SIG-M5 treated with dmso at 0.1 percent for 504 hours (cell line): Measurements from ENCODE around the gene PPIL1.
"Not testable (repeated sequence)": the region's sequence is repeated elsewhere in the genome, so short reads cannot be mapped to it uniquely, and the experiment has no call there.

Source experiments
- DNase-seq: peaks from one replicate; lab custom pipeline; 2025; ENCODE audit not compliant: unreplicated experiment; lab: John Stamatoyannopoulos, UW

The PPIL1 gene

DNA sequence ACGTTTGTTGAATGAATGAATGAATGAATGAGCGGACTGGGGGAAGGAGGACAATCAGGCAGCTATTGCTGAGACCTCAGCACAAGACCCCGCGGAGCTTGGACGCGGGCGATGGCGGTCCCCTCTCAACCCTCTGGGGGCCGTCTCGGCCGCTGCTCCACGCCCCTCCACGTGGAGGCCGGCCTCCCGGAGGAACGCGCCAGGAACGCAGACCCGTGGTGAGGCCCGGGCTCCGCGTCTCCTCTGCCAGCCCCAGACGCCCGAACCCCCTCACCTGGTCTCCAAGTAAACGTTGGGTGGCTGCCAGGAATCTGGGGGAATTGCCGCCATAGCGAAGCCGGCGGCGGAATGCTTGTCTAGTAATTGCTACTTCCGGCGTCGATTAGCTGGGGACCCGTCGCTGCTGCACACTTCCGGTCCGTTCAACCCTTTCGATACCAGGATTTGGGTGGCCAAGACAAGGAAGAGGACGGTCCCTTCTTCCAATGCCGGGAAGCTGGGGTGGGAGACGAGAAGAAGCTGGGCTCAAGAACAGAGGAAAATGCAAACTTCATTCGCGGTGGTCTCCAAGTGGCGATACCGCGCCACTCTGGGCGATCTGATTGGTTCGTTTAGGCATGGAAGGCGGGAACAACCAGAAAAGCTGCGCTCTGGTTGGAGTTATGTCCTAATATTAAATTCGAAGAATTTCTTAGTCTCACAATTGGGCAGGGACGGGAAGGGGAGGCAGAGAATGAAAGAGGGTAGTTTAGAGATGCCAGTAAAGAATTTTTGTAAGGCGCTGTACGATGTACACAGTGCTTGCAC, at the start of gene PPIL1:
PPIL1 (minus strand) TSS at position 361 of the 807 bp plus-strand sequence; CDS start at position 330, 31 bp downstream.
- DNase-seq, result peak; percentile 86

- no peak for DNase-seq
Measured at GRCh38 chr6:36924131-36924530, 49.5 kb upstream of the PPIL1 start.

DNA sequence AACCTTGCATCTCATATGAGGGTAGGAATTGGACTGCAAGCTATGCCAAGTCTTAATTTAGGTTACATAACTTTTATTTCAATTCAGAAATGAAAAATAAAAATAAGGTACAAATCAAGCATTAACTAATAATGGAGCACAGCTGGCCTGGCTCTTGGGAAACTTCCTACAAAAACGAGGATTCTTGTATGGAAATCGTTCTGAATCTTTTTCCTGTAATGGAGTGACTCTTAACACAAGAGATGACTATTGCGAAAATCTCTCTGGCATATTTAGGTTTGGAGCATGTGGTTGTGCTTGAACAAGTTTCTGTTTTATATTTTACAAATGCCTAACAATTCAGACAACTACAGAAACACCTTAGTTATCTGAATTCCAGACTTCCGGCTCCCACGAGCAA, 45.9 kb upstream of the PPIL1 start:
- no peak for DNase-seq

DNA sequence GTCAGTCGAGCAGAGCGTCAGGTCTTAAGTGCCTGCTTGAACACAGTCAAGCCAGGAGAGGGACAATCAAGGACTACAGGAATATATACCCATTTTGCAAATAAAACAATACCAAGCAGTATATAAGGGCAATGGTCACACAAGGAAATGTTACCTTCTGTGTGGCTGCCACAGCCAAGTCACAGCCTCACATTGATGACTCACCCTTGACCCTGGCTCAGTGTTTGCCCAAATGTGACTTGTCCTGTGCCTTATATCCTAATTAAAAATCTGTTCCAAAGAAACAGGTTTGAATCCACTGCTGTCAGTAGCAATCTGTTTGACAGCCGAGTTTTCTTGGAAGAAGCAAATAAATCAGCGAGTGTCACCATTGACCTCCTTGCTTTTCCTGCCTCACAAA, 45.4 kb upstream of the PPIL1 start:
- no peak for DNase-seq

DNA sequence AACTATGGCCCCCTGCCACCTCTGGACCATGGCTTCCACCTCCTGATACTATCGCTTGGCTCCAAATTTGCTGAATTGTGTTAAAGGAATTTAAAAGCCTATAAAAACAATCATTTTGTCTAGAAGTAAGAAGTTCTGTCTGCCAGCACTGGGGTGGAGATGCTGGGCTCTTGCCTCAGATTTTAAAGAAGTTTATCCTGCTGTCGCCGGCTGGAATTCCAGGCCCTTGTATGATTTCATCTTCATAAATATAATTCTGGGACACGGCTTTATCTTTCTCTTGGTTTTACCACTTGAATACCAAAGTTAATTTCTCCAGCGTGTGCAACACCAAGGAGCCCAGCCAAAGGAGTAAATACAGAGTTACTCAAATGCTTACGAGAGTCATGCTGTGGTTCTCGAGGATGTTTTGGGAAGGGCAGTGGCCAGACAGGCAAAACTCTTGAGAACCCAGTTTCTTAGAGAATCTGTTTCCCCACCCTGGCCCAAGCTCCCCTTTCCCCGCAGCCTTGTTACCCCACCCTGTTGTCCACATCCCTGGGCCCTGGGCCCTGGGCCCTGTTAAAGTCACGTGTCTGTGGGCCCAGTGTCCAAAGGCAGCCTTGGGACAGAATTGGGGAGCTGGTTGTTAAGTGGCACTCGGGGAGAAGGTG, 43.1 kb upstream of the PPIL1 start:
- DNase-seq, result no peak

GRCh38 chr6:36916126-36916525, 41.5 kb upstream of the PPIL1 start:
- DNase-seq, result no peak

- DNase-seq, result no peak
Measured at GRCh38 chr6:36915599-36915998, 41.0 kb upstream of the PPIL1 start.

GRCh38 chr6:36914227-36914794, 39.7 kb upstream of the PPIL1 start:
- DNase-seq, result peak; percentile 58

- no peak for DNase-seq
Measured at GRCh38 chr6:36913082-36913481, 38.5 kb upstream of the PPIL1 start.

GRCh38 chr6:36912586-36912985, 38.0 kb upstream of the PPIL1 start:
- DNase-seq, result no peak

- no peak for DNase-seq
Measured at GRCh38 chr6:36912030-36912454, 37.4 kb upstream of the PPIL1 start.

DNA sequence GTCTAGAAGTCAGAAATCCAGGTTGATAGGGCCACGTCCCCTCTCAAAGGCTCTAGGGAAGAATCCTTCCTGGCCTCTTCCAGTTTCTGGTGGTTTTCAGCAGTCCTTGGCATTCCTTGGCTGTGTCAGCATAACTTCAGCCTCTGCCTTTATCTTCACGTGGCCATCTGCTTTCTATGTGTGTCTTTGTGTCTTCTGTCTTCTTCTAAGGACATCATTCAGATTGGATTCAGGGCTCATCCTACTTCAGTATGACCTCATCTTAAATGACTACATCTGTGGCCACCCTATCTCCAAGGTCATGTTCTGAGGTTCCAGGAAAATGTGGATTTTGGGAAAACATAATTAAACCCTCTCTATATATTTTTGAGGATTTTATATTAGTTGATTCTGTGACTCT, 34.1 kb upstream of the PPIL1 start:
- DNase-seq, result no peak

GRCh38 chr6:36907781-36908180, 33.2 kb upstream of the PPIL1 start:
- no peak for DNase-seq

DNA sequence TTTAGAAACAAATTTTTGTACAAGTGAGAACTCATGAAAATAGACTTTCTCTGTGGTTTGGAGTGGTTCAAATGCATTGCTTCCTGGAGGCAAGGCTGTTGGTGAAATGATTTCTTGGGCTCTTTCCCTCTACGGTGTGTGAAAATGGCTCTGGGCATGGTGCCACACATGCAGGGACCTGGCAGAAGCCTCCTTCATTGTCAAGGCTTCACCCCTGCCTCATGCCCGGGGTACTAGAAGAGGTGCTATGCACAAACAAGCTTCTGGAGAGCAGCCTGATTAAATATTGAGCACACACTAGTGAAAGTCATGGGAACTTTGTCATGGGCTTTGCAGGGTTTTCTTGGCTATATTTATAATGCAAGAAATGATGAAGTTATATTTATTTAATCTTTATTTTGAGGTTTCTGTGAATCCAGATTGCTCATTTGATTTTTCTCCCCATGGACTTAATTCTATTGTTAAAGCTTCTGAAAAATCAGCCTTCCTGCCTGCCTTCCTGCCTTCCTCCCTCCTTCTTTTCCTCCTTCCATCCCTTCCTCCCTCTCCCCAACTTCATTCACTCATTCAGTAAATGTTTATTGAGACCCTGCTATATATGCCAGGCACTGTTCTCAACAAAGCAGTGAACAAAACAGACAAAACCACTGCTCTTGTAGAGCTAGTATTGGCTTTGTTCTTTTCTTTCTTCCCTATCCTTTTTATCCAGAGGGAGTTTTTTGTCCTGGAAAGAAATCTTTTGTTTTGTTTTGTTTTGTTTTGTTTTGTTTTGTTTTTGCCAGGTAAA, 32.1 kb upstream of the PPIL1 start:
- no peak for DNase-seq

- no peak for DNase-seq
Measured at GRCh38 chr6:36904851-36905393, 30.3 kb upstream of the PPIL1 start.

DNA sequence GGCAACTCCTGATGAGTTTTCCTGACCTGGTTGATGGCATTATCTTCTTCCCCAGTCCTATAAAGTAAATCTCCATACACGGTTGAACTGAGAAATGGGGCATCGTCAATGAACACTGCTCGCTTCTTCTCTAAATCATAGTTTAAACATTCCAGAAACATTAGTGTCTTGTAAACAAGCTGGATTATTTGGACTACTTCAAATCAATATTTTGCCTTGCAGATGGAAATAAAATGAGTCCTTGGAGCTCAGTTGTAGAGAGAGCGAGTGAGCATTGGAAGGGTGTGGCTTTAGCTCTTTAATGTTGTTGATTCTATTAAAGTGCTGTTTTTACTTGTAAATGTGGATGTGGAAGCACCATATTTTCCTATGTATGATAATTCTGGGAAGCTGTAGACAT, 29.5 kb upstream of the PPIL1 start:
- DNase-seq, result no peak

DNA sequence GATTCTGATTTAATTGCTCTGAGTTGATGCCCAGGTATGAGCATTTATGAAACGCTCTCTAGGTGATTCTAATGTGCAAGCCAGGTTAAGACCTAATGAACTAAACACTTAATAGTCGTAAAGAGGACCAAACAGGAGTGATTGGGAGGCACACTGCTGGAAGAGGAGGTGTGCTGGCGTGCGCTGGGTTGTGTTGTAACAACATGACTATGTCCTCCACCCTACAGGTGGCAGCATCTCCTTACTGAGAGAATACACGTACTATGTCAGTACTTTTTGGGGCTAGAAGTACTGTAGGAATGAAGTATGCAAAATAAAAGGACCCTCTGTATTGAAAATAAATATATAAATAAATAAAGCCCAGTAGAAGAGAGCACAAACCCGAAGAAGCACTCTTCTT, 23.0 kb upstream of the PPIL1 start:
- no peak for DNase-seq

DNA sequence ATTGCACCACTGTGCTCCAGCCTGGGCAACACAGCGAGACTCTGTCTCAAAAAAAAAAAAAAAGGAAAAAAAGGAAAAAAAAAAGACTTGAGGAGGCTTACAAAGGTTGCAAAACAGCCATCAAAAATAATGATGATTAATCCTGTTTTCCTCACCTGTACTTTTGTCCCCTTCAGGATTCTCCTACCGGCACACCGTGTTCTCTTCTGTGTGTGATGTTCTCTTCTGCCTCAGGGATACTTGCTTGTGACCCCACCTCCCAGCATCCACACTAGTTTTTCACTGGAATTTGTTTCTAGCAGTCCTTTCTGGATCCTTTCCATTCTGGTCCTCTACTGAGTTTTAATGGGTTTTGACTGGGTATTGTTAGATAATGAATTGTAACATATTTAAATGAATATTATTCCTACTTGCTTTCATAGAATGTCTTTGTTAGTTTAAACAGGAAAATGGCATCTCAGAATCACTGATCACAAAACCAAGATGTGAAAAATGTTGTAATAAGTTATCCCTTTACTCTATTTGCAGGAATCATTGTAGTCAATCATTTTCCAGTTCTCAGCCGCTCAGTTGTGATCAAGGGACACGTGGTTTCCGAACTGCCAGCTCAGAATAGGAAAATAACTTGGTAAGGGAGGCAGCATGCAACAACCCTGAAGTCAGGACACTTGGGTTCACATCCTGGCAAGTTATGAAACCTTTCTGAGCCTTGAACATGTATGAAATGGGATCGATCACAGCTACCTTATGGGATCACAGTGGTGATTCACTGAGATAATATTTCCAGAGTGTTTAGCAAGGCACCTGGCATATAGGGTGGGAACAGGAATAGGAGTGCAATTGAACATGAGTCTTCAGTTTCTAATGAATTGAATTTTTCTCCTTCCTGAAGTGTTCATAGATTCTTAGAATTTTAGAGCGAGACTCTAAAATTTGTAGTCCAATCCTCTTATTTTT, 19.7 kb upstream of the PPIL1 start:
- DNase-seq, result no peak

DNA sequence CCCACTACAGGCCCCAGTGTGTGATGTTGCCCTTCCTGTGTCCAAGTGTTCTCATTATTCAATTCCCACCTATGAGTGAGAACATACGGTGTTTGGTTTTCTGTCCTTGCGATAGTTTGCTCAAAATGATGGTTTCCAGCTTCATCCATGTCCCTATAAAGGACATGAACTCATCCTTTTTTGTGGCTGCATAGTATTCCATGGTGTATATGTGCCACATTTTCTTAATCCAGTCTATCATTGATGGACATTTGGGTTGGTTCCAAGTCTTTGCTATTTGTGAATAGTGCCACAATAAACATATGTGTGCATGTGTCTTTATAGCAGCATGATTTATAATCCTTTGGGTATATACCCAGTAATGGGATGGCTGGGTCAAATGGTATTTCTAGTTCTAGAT, 16.6 kb upstream of the PPIL1 start:
- DNase-seq, result not testable (repeated sequence)

- no peak for DNase-seq
Measured at GRCh38 chr6:36890112-36890663, 15.6 kb upstream of the PPIL1 start.
